Astrocyte of the spinal cord (primary cell): ENCODE measurements around the gene PARD3B.

Experiments used
- DNase-seq: peaks from one replicate; pipeline ENCODE4 v3.0.0; 2011; ENCODE audit warnings: low read depth, low spot score
- H3K4me3 ChIP-seq: 2 replicates; pipeline ENCODE4 v1.5.1; 2011; ENCODE audit warnings: low read depth, mild to moderate bottlenecking, low read length, moderate library complexity
- CTCF ChIP-seq: IDR thresholded peaks from 2 replicates; pipeline ENCODE4 v1.5.1; 2012; ENCODE audit warnings: low read depth, mild to moderate bottlenecking, low read length, inconsistent platforms
- in situ Hi-C: cut with HindIII; loops from 2 replicates; pipeline ENCODE4 v1.10.0; 2017; ENCODE audit warnings: low sequenced_read_pairs

Gene PARD3B

GRCh38 chr2:205586626-205587025 lies 1041.4 kb downstream of the PARD3B start:
- in situ Hi-C loops: no loop called here
- TF ChIP-seq CTCF: no peak
- DNase-seq: no peak
- no peak overlapping the region for H3K4me3 ChIP-seq

- in situ Hi-C loops: no loop called here
- DNase-seq: no peak
- no peak overlapping the region for H3K4me3 ChIP-seq
- no peak for TF ChIP-seq CTCF
Measured at GRCh38 chr2:205589479-205589878, 1044.2 kb downstream of the PARD3B start.

GRCh38 chr2:205590759-205591158 lies 1045.5 kb downstream of the PARD3B start:
- H3K4me3 ChIP-seq: no peak overlapping the region
- peak; percentile 29 for DNase-seq
- no peak for TF ChIP-seq CTCF
- in situ Hi-C loops: no loop called here

GRCh38 chr2:205593891-205594290 lies 1048.6 kb downstream of the PARD3B start:
- in situ Hi-C loops: no loop called here
- TF ChIP-seq CTCF: no peak
- H3K4me3 ChIP-seq: no peak overlapping the region
- DNase-seq: no peak

- in situ Hi-C loops: no loop called here
- TF ChIP-seq CTCF: no peak
- no peak overlapping the region for H3K4me3 ChIP-seq
Measured at GRCh38 chr2:205596581-205596980, 1051.3 kb downstream of the PARD3B start.

GRCh38 chr2:205605638-205606304 lies 1060.5 kb downstream of the PARD3B start:
- no peak overlapping the region for H3K4me3 ChIP-seq
- in situ Hi-C loops: no loop called here
- DNase-seq: no peak
- no peak for TF ChIP-seq CTCF

More at GRCh38 chr2:205596581-205596980, 1051.3 kb downstream of the PARD3B start:
- DNase-seq: no peak
